OCI-M2 (cell line): ENCODE measurements around the gene SFTA2.
"Not testable (repeated sequence)": the region's sequence is repeated elsewhere in the genome, so short reads cannot be mapped to it uniquely, and the experiment has no call there.

Source experiments
- DNase-seq: peaks from one replicate; lab custom pipeline; 2025; ENCODE audit not compliant: unreplicated experiment; lab: John Stamatoyannopoulos, UW

SFTA2 gene

DNA sequence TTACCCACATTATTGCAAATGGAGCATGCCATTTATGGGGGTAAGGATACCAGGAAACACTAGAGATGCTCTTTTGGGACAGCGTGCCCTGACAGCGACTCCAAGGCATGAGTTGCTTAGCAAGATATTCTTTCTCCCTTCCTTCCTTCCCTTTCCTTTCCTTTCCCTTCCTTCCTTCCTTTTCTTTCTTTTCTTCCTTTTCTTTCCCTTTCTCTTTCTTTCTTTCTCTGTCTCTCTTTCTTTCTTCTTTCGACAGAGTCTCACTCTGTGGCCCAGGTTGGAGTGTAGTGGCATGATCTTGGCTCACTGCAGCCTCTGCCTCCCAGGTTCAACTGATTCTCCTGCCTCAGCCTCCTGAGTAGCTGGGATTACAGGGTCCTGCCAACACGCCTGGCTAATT, 12.1 kb upstream of the SFTA2 start:
- no peak for DNase-seq

DNA sequence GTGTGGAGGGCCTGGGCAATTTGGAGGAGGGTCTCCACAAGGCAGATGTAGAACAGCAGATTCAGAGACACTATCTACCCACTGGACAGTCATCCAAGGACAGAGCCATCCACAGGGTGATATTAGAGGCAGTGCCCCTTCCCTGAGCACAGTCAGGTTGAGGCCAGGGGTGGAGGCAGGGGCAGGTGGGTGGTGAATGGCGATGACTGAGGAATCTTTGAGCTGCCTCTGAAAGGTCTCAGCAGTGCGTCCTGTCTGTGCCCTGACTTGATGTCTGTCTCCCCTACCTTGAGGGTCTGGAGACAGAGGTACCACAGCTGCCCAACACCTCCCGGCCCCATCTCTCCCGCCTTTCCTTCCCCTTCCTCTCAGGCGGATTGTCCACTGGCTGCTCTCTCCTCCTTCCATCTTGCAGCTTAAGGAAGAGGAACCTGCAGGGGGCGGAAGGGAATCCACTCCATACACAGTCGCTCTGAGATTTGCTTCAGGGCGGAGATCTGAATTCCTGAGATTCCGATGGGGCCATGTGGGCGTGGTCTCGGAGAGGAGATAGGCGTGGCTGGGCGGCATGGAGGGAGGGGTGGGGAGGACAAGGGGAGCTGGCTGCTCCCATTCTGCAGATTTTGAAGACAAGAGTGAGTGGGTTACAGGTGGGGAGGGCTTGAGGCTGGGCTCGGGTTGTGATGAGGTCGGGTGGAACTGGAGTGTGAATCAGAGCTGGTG, 10.5 kb upstream of the SFTA2 start:
- no peak for DNase-seq

GRCh38 chr6:30940361-30940986, 8.5 kb upstream of the SFTA2 start, which contains the start of gene MUCL3:
MUCL3 (plus strand) TSS chr6:30940973; CDS start chr6:30941000, 27 bp downstream.
- DNase-seq, result no peak

DNA sequence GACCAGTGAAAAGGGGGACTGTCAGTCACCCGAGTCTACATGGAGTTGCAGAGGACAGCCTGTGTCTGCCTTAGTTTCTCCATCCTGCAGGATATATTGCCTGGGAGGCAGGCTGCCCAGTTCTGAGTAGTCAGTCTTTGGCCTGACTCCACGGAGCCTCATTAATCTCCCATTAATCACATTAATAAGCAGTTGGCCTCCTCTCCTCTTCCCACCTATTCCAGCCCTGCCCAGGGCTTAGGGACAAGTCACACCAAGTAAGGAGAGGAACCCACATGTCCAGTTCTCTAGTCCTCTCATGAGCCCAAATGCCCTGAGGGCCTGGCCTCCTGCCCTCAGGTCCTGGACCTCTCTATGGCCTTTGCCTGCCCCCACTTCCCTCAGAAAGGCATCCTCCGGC, 7.5 kb upstream of the SFTA2 start:
- no peak for DNase-seq

DNA sequence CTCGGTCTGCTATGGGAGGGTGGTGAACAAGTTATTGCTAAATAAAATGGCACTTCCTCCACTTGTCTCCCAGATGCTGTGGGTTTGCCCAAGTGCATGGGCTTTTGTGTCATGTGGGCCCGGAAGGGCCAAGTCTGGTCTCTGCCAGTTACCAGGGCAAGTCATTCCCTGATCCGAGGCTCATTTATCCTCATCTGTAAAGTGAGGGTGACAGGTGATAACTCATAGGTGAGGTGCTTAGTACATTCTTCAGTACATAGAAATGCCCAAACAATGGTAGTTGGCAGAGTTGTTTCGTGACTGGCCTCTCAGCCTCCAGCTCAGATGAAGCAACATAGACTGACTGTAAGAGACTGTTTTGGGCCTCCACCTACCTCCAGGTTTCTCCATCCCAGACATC, 6.8 kb upstream of the SFTA2 start:
- DNase-seq, result no peak

DNA sequence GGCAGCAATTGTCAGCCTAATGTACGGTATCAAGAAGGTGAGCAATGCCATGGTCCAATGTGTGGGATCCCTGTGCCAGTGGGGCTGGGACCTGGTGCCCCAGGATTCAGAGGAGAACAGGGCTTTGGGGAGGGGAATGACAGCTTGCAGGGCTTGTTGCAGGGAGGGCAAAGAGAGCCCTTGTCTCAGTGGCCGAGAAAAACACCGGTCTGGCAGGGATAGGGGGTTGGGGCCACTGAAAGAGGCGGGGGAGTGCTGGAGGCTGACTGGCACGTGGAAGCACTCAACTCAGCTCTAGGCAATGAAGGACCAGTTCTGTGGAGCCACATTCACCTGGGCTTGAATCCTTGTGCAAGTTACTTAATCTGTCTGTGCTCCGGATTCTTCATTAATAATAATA, 5.3 kb upstream of the SFTA2 start:
- no peak for DNase-seq

GRCh38 chr6:30935018-30935417, 3.0 kb upstream of the SFTA2 start:
- no peak for DNase-seq

GRCh38 chr6:30932665-30933365, 845 bp upstream of the SFTA2 start:
- DNase-seq, result no peak

- DNase-seq, result no peak
Observed at GRCh38 chr6:30931272-30931671, 698 bp downstream of the SFTA2 start.

DNA sequence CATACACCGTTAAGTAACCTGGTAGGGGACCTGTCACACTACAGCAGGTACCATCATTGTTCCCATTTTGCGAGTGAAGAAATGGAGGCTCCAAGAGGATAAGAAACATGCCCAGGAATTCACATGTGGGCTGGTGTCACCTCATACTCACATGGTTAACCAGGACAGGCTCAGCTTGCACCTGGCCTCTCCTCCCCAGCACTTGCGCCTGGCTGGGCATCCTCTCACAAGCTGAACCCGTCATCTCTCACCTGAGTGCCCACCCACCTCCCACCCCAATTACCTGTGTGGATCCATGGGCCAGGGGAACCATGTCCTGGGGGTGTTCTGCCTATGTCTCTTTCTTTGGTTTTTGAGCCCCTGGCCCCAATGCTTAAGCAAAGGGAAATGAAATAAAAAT, 1.5 kb downstream of the SFTA2 start:
- no peak for DNase-seq

DNA sequence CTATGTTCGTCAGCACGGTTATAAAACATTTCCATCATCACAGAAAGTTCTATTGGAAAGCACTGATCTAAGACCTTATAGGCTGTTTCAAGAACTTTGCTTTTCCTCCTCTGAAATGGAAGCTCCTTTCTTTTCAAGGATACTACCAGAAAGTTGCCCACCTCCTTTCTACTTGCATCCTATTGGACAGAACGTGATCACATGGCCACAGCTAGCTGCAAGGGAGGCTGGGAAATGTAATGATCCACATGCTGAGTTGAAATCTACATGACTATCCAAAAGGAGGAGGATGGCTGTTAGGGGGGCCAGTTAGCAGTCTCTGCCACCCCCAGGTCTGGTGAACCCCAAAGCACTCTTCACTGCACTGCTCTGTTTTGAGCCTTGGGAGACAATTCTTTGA, 3.3 kb downstream of the SFTA2 start:
- no peak for DNase-seq

DNA sequence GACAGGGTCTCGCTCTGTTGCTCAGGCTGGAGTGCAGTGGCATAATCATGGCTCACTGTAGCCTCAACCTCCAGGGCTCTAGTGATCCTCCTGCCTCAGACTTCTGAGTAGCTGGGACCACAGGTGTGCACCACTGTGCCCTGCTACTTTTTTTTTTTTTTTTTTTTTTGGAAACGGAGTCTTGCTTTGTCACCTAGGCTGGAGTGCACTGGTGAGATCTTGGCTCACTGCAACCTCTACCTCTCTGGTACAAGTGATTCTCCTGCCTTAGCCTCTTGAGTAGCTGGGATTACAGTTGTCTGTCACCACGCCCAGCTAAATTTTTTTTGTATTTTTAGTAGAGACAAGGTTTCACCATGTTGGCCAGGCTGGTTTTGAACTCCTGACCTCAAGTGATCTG, 4.9 kb downstream of the SFTA2 start:
- not testable (repeated sequence) for DNase-seq

- DNase-seq, result no peak
Observed at GRCh38 chr6:30926644-30927043, 5.3 kb downstream of the SFTA2 start.

DNA sequence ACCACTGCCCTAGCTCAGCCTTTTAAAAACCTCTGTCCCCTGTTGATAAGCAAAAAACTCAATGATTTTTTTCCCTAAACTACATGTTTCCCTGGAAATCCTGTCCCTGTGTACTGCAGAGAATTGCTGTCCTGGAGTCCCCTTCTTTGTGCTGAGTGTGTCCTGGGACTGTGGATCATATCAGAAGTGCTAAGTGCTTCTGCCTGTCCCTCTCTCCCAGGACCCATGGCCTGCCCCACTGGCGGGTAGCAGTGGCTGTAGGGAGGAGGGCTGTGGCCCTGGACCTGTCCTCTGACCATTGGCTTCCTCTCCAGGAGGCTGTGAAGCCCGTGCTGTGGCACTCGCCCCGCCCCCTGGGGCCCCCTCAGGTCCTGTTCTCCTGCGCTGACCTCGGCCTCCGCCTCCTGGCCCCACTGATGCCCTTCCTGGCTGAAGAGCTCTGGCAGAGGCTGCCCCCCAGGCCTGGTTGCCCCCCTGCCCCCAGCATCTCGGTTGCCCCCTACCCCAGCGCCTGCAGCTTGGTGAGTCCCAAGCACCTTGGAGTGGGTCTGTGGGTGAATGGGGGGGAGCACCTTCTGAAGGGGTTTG, 7.8 kb downstream of the SFTA2 start:
- not testable (repeated sequence) for DNase-seq

GRCh38 chr6:30922447-30922852, 9.5 kb downstream of the SFTA2 start:
- no peak for DNase-seq

DNA sequence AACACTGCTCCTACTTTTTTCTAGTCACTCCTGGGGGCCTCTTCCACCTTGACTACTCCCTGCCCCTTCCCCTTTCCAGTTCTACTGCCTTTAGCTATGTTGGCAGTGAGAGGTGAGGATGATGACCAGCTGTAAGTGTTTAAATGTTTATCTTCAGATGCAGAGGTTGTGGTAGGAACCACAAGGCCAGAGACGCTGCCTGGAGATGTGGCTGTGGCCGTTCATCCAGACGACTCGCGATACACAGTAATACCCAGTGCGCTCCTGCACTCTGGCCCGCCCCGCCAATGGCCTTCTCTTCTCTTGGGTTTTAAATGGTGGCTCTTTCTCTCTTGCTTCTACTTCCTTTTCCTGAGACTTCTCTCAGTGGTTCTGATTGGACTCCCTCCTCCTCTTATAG, 13.3 kb downstream of the SFTA2 start:
- no peak for DNase-seq

GRCh38 chr6:30917487-30917886, 14.5 kb downstream of the SFTA2 start:
- DNase-seq, result no peak

DNA sequence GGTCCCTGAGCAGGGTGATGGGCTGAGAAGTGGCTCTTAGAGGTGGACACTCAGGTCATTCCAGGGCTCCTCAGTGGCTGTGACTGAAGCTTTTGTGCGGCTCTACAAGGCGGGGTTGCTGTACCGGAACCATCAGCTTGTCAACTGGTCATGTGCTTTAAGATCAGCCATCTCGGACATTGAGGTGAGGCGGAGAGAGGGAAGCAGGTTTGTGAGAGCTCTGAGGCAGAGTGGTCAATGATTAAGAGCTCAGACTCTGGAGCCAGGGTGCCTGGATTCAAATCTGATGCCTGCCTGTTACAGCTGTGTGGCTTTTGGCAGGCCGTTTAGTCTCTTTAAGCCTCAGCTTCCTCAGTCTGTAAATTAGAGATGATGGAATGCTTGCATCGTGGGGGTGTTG, 14.9 kb downstream of the SFTA2 start:
- no peak for DNase-seq

DNA sequence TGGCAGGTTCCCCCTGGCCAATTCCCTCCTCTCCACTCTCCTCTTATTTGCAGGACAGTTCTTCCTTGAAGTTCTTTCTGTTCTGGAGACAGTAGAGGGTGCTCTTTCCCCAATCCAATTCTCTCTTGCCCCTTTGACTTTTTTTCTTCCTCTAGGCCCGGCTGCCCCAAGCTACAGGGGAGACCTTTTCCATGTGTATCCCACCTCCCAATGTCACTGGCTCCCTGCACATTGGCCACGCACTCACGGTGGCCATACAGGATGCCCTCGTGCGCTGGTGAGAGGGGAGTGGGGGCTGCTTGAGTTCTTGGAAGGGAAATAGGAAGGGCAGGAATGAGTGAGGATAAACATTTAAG, 16.4 kb downstream of the SFTA2 start:
- DNase-seq, result no peak

DNA sequence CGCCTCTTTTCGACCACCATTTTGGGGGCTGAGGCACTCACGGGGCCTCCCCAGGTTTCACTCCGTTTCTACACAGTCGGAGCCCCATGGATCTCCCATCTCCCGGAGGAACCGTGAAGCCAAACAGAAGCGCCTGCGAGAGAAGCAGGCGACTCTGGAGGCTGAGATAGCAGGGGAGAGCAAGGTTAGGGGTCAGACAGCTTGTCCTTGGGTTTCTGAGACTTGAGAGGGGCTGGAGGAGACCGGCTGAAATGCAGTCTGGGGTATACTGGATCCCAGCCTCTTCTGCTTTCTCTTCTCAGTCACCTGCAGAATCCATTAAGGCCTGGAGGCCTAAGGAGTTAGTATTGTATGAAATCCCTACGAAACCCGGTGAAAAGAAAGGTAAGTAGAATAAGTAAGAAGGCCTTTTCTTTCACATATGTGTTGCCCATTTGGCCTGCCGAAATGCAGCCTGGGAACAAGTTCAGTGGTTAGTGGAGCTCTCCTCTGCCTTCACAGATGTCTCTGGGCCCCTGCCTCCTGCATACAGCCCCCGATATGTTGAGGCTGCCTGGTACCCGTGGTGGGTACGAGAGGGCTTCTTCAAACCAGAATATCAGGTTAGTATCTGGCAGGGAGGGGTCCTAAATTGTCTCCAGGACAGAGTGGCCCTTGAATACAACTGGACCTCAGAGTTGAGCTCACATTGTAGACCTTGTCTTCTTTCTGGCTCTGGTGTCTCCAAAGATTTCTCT, 16.9 kb downstream of the SFTA2 start:
- DNase-seq, result no peak
